Endothelial cell of umbilical vein (primary cell): Measurements from ENCODE around the gene SLC22A23. TPM values are rescaled to one million over a fixed set of nuclear protein-coding genes. Genes with fewer than 3 reads are reported as not detected.

Experiments used
- BruUV-seq: library from RNA; stranded (reverse); fragments of 400-500 nt; replicated peaks from 2 replicates; lab custom pipeline; 2021; lab: Mats Ljungman, UMichigan
- CTCF ChIA-PET: fragments of 300-600, 350-600 bp; sonication (Branson Sonifier 250); formaldehyde crosslinking; loops from one replicate; lab custom pipeline; 2021; ENCODE audit warnings: antibody characterized with exemption, inconsistent platforms; lab: Charles Lee
- POLR2A ChIA-PET: fragments of 300-600, 350-600 bp; sonication (Branson Sonifier 250); formaldehyde crosslinking; loops from one replicate; lab custom pipeline; 2021; ENCODE audit warnings: antibody characterized with exemption, inconsistent platforms; lab: Charles Lee
- DNase-seq: peaks from one replicate; pipeline ENCODE4 v3.0.0-alpha.2; 2011; ENCODE audit warnings: low read depth, low spot score
- FAIRE-seq: peaks from 2 replicates; lab custom pipeline; 2011; peaks lifted over from hg19 to GRCh38; lab: Jason Lieb, UNC
- H2AFZ ChIP-seq: 2 replicates; pipeline ENCODE4 v1.6.0; 2012; ENCODE audit warnings: low read depth, low read length, control low read depth, inconsistent platforms
- H3K27ac ChIP-seq: 2 replicates; pipeline ENCODE4 v1.5.1; 2011; ENCODE audit warnings: low read depth, mild to moderate bottlenecking, control low read depth, low read length, moderate library complexity; ENCODE audit not compliant: insufficient read depth
- H3K27me3 ChIP-seq, 2 experiments: 2 replicates each; pipeline versions ENCODE4 v1.6.0 to v1.6.1; 2011; ENCODE audit warnings: low read length in 2 of 2, mixed read lengths in 1 of 2; ENCODE audit not compliant: control insufficient read depth in 2 of 2, insufficient read depth in 2 of 2
- H3K36me3 ChIP-seq, 2 experiments: 2 replicates in 1 of 2; 3 replicates in 1 of 2; pipeline ENCODE4 v1.5.1; 2011; ENCODE audit warnings: low read length in 2 of 2, mild to moderate bottlenecking in 1 of 2, moderate library complexity in 1 of 2; ENCODE audit not compliant: control insufficient read depth in 2 of 2, insufficient read depth in 2 of 2; ENCODE audit errors: extremely low read depth in 1 of 2
- H3K4me1 ChIP-seq: 3 replicates; pipeline ENCODE4 v1.5.1; 2011; ENCODE audit warnings: mild to moderate bottlenecking, low read length; ENCODE audit not compliant: control insufficient read depth, insufficient read depth; ENCODE audit errors: extremely low read depth
- H3K4me2 ChIP-seq: 2 replicates; pipeline ENCODE4 v1.6.1; 2011; ENCODE audit warnings: low read length, control low read depth, mixed read lengths; ENCODE audit not compliant: insufficient read depth
- H3K4me3 ChIP-seq, 3 experiments: fragments of 200-600 bp in 1 of 3; sonication (generic), shearing (Covaris generic) in 1 of 3; replicated peaks in 1 of 3; 2 replicates each; pipeline ENCODE4 v1.5.1; 2011 to 2016; ENCODE audit warnings: control low read depth in 3 of 3, low read length in 3 of 3, mild to moderate bottlenecking in 2 of 3, inconsistent platforms in 1 of 3, low read depth in 1 of 3, moderate library complexity in 1 of 3; ENCODE audit not compliant: insufficient read depth in 1 of 3
- H3K79me2 ChIP-seq: 2 replicates; pipeline ENCODE4 v1.6.0; 2012; ENCODE audit warnings: low read length, inconsistent platforms; ENCODE audit not compliant: control insufficient read depth, insufficient read depth
- H3K9ac ChIP-seq: replicated peaks from 2 replicates; pipeline ENCODE3; 2011; ENCODE audit warnings: low read length, control low read depth; ENCODE audit not compliant: insufficient read depth; ENCODE audit errors: extremely low read depth
- H3K9me1 ChIP-seq: replicated peaks from 3 replicates; pipeline ENCODE4 v1.6.0; 2011; ENCODE audit warnings: mild to moderate bottlenecking, low read length; ENCODE audit not compliant: control insufficient read depth, insufficient read depth; ENCODE audit errors: extremely low read depth
- H3K9me3 ChIP-seq: replicated peaks from 2 replicates; pipeline ENCODE4 v1.5.1; 2012; ENCODE audit warnings: low read length, inconsistent platforms; ENCODE audit not compliant: control insufficient read depth, insufficient read depth
- H4K20me1 ChIP-seq: replicated peaks from 2 replicates; pipeline ENCODE3; 2011; ENCODE audit warnings: mild to moderate bottlenecking, low read length; ENCODE audit not compliant: control insufficient read depth, insufficient read depth; ENCODE audit errors: extremely low read depth
- CTCF ChIP-seq, 2 donors: IDR thresholded peaks; 1 replicate in 1 of 2; 2 replicates in 1 of 2; pipeline ENCODE4 v1.5.1; 2011; ENCODE audit warnings: low read length in 2 of 2, mild to moderate bottlenecking in 2 of 2, moderate library complexity in 2 of 2, control low read depth in 1 of 2, inconsistent platforms in 1 of 2, low read depth in 1 of 2; ENCODE audit not compliant: insufficient read depth in 1 of 2; ENCODE audit errors: extremely low read depth in 1 of 2
- EZH2 ChIP-seq: IDR thresholded peaks from 2 replicates; pipeline ENCODE4 v1.6.1; 2012; ENCODE audit warnings: borderline replicate concordance, low read depth, mild to moderate bottlenecking, moderate library complexity, low read length, inconsistent platforms; ENCODE audit not compliant: severe bottlenecking
- FOS ChIP-seq: IDR thresholded peaks from 2 replicates; pipeline ENCODE4 v1.6.1; 2011; ENCODE audit warnings: mild to moderate bottlenecking, low read length, moderate library complexity, borderline replicate concordance; ENCODE audit not compliant: insufficient read depth
- GATA2 ChIP-seq: IDR thresholded peaks from 2 replicates; pipeline ENCODE4 v1.7.0; 2011; ENCODE audit warnings: low read depth, mild to moderate bottlenecking, moderate library complexity, mixed read lengths, low read length; ENCODE audit not compliant: insufficient read length, insufficient read depth
- JUN ChIP-seq: IDR thresholded peaks from 2 replicates; pipeline ENCODE4 v1.6.1; 2011; ENCODE audit warnings: borderline replicate concordance, low read depth; ENCODE audit not compliant: insufficient read length, insufficient read depth
- MAX ChIP-seq: IDR thresholded peaks from 2 replicates; pipeline ENCODE4 v1.6.1; 2011; ENCODE audit not compliant: insufficient read depth, insufficient read length
- MYC ChIP-seq: IDR thresholded peaks from one replicate; pipeline ENCODE4 v1.6.1; 2011; ENCODE audit warnings: mild to moderate bottlenecking, low read depth, low read length
- POLR2A ChIP-seq: IDR thresholded peaks from 2 replicates; pipeline ENCODE4 v1.6.1; 2012; ENCODE audit warnings: low read depth, mild to moderate bottlenecking, control low read depth, low read length
- POLR2AphosphoS5 ChIP-seq: IDR thresholded peaks from 2 replicates; pipeline ENCODE4 v1.6.1; 2012; ENCODE audit warnings: low read depth, mild to moderate bottlenecking, control low read depth, low read length, moderate library complexity; ENCODE audit not compliant: insufficient read depth
- dilution Hi-C: fragments of 300-500 bp; cut with MboI; formaldehyde crosslinking; loops from one replicate; pipeline ENCODE4 v1.15.0; 2019; ENCODE audit warnings: low sequenced_read_pairs; ENCODE audit not compliant: extremely low pct_ligation_motif_present
- intact Hi-C: fragments of 100-400 bp; cut with micrococcal nuclease; formaldehyde crosslinking; loops from one replicate; pipeline ENCODE4 v1.10.0; 2022
- polyA plus RNA-seq, 4 experiments: library from polyadenylated mRNA; depleted of rRNA in 3 of 4; stranded (reverse) in 3 of 4; unstranded in 1 of 4; fragments of >200 nt; gene quantifications; 2 replicates each; pipeline versions ENCODE4 v1.2.1 to v1.2.3, GENCODE V29; 2011 to 2012; ENCODE audit warnings: missing spikeins in 1 of 4
- total RNA-seq: library from RNA; stranded (reverse); gene quantifications from 2 replicates; pipeline ENCODE4 v1.2.3, GENCODE V29; 2021

The SLC22A23 gene
- total and polyA plus RNA-seq, 2 donors (not counting 3 experiments of a cell fraction or from before 2014, with no cell fraction given) = 4.2 to 14.3 TPM

GRCh38 chr6:3286641-3287171, 170.1 kb downstream of the SLC22A23 start:
- no peak for DNase-seq
- Histone ChIP-seq H3K4me3 (no peak overlapping the region), H3K4me2 (no peak overlapping the region), H3K9ac (no peak overlapping the region), H3K27ac (no peak overlapping the region), H3K4me1 (peaks cover 15% of the 10 kb centered on the region), H3K9me1 (no peaks in the 10 kb centered on the region), H3K27me3 (no peaks in the 10 kb centered on the region), H3K79me2 (no peaks in the 10 kb centered on the region), H2AFZ (no peak overlapping the region), H3K9me3 (no peaks in the 10 kb centered on the region), H4K20me1 (no peaks in the 10 kb centered on the region), H3K36me3 (peaks cover 0 to 7% of the 10 kb centered on the region in 2 experiments)
- TF ChIP-seq POLR2A = no peak
- no peak for TF ChIP-seq FOS
- TF ChIP-seq GATA2 = no peak
- TF ChIP-seq POLR2AphosphoS5 = no peak
- no peak for TF ChIP-seq JUN
- TF ChIP-seq MAX = no peak
- no peak for TF ChIP-seq MYC
- TF ChIP-seq EZH2 = no peak
- no peak for TF ChIP-seq CTCF (IDR thresholded peaks at IDR 0.05; ENCODE audit: extremely low read depth in 1 of 2, insufficient read depth in 1 of 2, low read depth in 1 of 2, low read length in 2 of 2)
- BruUV-seq = no TSS peak
- dilution Hi-C loops (loop anchor here (25.0 kb wide), 1 partner anchor 701 kb away; no protein-coding TSS in a partner anchor), intact Hi-C loops (no loop called here)
- no peak for FAIRE-seq
- POLR2A ChIA-PET = no interaction called here
- CTCF ChIA-PET = interaction anchor here (1.5 kb wide), 1 partner anchor 692 kb away, joined by 4 read pairs; no protein-coding TSS in a partner anchor
